Fibroblast of villous mesenchyme (primary cell): ENCODE measurements around the gene SLC5A4. TPM values are rescaled to one million over a fixed set of nuclear protein-coding genes. Genes with fewer than 3 reads are reported as not detected.

Experiments used
- DNase-seq: peaks from one replicate; pipeline ENCODE4 v3.0.0-alpha.2; 2010; ENCODE audit warnings: low read depth
- H3K4me3 ChIP-seq: 2 replicates; pipeline ENCODE4 v1.5.1; 2011; ENCODE audit warnings: low read depth, mild to moderate bottlenecking, low read length
- total RNA-seq: library from RNA; depleted of rRNA; stranded (reverse); fragments of >200 nt; gene quantifications from 2 replicates; pipeline ENCODE4 v1.2.3, GENCODE V29; 2012
- TF ChIP-seq, protein P1 (sequence below): IDR thresholded peaks from 2 replicates; pipeline ENCODE4 v1.5.1; 2012; ENCODE audit warnings: low read depth, mild to moderate bottlenecking, low read length; ENCODE audit not compliant: insufficient read depth

The SLC5A4 gene
- total RNA-seq, 1 donor = not detected

DNA sequence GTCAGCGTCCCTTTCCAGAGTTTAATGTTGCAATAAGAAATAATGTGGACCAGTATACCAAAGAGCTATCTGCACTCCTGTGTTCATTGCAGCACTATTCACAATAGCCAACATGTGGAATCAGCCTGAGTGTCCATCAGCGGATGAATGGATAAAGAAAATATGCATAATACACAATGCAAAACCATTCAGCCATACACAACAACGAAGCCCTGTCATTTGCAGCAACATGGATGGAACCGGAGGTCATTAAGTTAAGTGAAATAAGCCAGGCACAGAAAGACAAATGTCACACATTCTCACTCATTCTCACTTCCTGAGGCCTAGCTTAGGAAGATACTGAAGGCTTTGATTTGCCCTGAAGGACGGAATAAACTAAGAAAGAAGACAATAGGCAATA lies 22.1 kb downstream of the SLC5A4 start:
- no peak overlapping the region for H3K4me3 ChIP-seq
- no peak for DNase-seq
- TF ChIP-seq, protein P1, sequence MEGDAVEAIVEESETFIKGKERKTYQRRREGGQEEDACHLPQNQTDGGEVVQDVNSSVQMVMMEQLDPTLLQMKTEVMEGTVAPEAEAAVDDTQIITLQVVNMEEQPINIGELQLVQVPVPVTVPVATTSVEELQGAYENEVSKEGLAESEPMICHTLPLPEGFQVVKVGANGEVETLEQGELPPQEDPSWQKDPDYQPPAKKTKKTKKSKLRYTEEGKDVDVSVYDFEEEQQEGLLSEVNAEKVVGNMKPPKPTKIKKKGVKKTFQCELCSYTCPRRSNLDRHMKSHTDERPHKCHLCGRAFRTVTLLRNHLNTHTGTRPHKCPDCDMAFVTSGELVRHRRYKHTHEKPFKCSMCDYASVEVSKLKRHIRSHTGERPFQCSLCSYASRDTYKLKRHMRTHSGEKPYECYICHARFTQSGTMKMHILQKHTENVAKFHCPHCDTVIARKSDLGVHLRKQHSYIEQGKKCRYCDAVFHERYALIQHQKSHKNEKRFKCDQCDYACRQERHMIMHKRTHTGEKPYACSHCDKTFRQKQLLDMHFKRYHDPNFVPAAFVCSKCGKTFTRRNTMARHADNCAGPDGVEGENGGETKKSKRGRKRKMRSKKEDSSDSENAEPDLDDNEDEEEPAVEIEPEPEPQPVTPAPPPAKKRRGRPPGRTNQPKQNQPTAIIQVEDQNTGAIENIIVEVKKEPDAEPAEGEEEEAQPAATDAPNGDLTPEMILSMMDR = no peak

DNA sequence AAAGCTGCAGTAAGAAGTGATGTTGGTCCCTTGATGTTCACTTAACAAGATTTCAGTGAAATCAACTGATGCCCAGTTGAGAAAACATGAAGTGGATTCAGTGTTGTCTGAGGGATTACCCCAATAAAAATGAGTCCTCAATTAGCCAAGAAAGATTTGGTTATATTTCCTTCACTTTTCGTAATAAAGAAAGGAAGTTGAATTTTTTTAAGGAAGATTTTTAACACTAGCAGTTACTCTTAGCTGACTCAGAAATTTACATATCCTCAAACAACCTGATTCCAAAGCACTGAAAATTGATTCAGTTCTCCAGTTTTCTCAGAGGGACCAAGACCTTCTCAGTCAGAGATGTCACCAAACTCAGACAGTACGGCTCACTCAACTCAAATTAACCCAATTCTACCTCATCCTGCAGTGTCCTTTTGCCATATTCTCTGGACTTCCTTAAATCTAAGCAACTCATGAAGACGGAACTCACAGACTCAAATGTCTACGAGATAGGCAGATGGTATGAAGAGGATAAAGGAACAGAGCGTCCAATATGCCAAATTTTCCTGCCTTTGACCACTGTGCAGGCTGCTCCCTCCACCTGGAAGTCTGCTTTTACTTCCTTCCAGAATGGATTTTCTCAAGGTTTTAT lies 22.8 kb downstream of the SLC5A4 start:
- TF ChIP-seq, protein P1 = no peak
- H3K4me3 ChIP-seq = no peak overlapping the region
- DNase-seq = no peak

DNA sequence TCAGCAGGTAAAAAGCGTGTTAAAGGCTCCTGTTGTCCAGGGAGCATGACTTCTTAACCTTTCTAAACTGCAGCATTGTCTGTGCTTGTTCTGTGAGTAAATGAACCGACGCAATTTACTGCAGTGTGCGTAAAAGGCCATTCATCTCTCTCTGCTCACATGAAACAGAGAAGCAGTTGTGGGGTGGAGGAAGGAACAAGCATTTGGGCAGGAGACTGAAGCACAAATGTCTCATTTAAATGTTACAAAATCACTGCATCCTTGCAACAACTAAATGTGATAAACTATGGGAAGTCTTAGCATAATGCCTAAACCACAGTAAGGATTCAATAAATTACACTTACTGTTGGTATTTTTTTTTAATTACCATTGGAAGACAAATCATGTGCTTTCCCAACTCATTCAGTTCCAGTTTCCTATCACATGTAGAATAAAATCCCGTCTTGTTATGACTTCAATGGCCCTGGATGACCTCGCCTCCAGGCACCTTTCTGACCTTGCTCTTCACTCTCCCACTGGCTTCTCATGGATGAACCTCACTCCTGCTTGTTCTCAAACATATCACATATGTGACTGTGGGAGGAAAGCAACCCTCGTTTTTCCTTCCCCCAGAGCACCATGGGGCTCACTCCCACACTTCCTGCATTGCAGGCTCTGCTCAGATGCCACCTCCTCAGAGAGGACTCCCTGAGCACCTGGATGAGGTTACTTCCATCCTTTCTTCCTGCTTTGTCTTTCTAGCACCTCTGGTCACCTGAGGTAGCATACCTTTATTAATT lies 28.6 kb downstream of the SLC5A4 start:
- no peak overlapping the region for H3K4me3 ChIP-seq
- TF ChIP-seq, protein P1 = no peak
- DNase-seq = no peak

DNA sequence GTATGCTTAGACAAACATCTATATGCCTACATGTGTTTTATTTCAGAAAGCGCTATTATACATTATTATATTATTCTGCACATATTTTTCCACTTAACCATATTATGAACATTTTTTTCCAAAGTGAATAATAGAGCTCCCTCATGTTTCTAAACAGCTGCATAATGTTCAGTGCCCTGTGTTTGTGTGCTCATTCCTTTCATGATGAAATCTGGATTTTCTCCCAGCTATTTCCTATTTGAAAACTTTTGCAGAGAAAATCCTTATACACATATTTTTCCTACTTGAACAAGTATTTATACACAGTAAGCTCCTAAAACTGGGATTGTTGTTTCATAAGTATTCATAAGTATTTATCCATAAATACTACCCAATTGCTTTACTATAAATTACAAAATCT lies 32.2 kb downstream of the SLC5A4 start:
- TF ChIP-seq, protein P1 = no peak
- DNase-seq = no peak
- H3K4me3 ChIP-seq = no peak overlapping the region

DNA sequence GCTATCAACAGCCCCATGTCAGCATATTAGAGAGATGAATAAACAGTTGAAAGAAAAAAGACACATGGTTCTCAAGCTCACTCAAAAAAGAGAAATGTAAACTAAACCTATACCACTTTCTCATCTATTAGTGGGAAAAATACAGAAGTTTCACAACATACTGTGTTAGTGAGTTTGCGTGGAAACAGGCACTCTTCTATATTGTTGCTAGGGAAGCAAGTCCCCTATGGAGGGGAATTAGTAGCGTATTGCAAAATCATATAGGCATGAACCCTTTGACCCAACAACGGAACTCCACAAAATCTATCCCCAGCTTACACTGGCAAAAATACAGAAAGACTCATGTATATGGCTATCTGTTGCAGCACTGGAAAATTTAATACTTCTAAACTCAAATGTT lies 36.1 kb downstream of the SLC5A4 start:
- no peak overlapping the region for H3K4me3 ChIP-seq
- TF ChIP-seq, protein P1 = no peak
- no peak for DNase-seq

DNA sequence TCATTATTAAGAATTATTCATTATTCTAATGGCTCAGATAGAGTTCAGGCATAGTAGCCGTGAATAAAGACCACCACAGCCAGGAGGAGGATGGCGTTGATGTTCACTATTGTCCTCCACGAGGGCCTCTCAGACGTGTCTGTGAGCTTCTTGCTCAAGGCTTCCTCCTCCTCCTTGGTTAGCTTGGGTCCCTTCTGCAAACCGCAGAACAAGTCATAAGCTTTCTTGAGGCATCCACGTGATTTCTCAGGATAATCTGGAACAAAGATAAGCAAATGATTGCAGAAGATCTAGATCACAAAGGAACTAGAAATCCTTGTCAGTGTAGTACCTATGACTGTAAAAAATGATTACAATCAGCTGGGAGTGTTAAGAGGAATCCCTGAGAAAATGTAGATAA lies 36.7 kb downstream of the SLC5A4 start:
- DNase-seq = peak; percentile 2
- TF ChIP-seq, protein P1 = no peak
- no peak overlapping the region for H3K4me3 ChIP-seq
